ENCODE results near the gene TMEM45A.
"Not testable (repeated sequence)": the region's sequence is repeated elsewhere in the genome, so short reads cannot be mapped to it uniquely, and the experiment has no call there.

The TMEM45A gene

DNA sequence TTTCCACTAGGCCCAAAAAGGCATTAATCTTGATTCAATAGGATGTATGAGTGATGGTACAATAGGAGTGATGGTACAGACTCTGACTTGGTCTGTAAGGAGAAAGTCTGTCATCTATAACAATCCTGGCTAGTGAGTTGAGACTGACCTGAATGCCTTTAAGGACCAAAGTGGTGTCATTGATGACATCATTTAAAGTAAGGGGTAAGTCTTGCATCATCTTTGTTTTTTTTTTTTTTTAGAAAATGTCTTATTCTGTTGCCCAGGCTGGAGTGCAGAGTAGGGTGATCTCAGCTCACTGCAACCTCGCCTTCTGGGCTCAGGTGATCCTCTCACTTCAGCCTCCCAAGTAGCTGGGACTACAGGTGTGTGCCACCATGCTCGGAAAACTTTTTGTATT is 5.6 kb upstream of the TMEM45A start:
- DNase-seq: no peak

GRCh38 chr3:100489118-100489517 is 3.3 kb upstream of the TMEM45A start:
- DNase-seq: no peak

GRCh38 chr3:100496711-100497261 is 4.4 kb downstream of the TMEM45A start:
- DNase-seq: no peak

GRCh38 chr3:100499651-100500050 is 7.2 kb downstream of the TMEM45A start:
- DNase-seq: no peak

GRCh38 chr3:100500320-100500880 is 8.0 kb downstream of the TMEM45A start:
- DNase-seq: no peak

DNA sequence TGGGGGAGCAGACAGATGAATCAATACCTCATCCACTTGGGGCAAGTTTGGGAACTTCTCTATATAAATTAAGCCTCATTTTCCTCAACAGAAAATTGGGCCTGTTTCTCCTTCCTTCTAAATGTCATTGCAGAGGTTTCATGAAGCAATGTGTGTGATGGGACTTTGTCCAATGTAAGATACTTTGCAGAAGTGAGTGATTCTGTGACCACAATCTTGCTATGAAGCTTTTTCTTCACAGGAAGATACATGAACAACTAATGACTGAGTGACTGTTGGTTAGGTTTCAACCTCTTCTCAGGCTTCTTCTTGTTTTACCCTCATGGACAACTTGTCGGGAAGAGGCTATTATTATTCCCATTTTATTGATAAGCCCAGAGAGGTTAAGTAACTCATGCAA is 11.0 kb downstream of the TMEM45A start:
- DNase-seq: no peak

GRCh38 chr3:100506355-100506754 is 13.9 kb downstream of the TMEM45A start:
- no peak for DNase-seq

DNA sequence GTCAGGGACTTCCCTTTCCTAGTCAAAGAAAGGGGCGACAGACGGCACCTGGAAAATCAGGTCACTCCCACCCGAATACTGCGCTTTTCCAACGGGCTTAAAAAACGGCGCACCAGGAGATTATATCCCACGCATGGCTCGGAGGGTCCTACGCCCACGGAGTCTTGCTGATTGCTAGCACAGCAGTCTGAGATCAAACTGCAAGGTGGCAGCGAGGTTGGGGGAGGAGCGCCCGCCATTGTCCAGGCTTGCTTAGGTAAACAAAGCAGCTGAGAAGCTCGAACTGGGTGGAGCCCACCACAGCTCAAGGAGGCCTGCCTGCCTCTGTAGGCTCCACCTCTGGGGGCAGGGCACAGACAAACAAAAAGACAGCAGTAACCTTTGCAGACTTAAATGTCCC is 17.4 kb downstream of the TMEM45A start:
- not testable (repeated sequence) for DNase-seq

- no peak for DNase-seq
Measured at GRCh38 chr3:100516232-100516631, 23.8 kb downstream of the TMEM45A start.

DNA sequence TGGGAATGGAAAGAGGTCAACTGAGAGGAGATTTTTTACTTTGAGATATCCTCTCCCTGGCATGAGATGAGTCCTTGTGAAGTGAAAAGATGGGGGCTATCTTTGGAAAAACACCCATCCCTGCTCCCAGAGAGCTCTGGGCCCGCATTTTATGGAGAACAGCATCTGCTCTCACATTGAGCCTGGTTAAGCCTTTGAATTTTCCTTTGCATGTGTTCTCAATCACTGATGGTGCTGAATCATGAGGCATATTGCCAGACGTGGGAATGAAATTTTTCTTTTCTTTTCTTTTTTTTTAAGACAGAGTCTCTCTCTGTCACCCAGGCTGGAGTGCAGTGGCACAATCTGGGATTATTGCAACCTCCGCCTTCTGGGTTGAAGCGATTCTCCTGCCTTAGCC is 24.4 kb downstream of the TMEM45A start:
- DNase-seq: no peak

GRCh38 chr3:100517276-100517675 is 24.9 kb downstream of the TMEM45A start:
- DNase-seq: no peak

- DNase-seq: no peak
Measured at GRCh38 chr3:100518244-100518643, 25.8 kb downstream of the TMEM45A start.

GRCh38 chr3:100518983-100519382 is 26.6 kb downstream of the TMEM45A start:
- no peak for DNase-seq

GRCh38 chr3:100521439-100521845 is 29.0 kb downstream of the TMEM45A start:
- no peak for DNase-seq

DNA sequence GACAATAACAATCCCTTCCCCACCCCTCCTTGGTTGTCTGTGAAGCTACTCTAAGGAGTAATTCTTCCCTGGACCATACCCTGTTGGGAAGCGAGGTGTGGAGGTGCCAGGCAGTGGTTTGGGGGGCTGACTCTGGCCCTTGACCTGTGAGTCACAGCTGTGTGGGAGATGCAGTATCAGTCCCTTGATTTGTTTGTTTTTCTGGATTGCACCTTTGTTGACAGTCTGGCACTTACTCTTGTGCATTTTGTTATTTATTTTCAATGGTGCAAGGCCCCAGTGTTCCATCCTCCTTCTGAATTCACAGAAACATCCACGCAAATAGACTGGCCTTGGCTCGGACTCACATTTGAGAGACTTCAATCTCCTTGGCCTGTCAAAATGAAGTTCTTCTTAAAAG is 29.7 kb downstream of the TMEM45A start:
- DNase-seq: no peak

GRCh38 chr3:100523050-100523760 is 30.8 kb downstream of the TMEM45A start:
- DNase-seq: no peak

- no peak for DNase-seq
Measured at GRCh38 chr3:100525753-100526612, 33.6 kb downstream of the TMEM45A start.

- DNase-seq: no peak
Measured at GRCh38 chr3:100526613-100527346, 34.4 kb downstream of the TMEM45A start.

DNA sequence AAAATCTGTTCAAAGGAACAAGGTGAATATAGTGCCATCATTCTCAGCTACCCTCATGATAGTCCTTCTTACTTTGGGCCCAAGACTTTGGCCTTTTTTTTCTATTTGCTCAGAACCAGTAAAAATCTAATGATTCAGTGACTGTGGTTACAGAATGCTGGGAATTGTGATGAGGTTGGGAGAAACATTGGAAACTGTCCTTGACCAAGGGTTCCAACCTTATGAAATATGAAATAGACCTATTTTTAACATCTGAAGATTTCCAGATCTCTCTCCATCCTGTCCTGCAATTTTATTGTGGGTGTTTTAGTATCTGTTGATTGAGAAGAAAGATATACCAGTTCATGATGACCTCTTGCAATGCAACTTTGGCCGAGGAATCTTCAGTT is 34.9 kb downstream of the TMEM45A start:
- no peak for DNase-seq

GRCh38 chr3:100531093-100531492 is 38.7 kb downstream of the TMEM45A start:
- no peak for DNase-seq

DNA sequence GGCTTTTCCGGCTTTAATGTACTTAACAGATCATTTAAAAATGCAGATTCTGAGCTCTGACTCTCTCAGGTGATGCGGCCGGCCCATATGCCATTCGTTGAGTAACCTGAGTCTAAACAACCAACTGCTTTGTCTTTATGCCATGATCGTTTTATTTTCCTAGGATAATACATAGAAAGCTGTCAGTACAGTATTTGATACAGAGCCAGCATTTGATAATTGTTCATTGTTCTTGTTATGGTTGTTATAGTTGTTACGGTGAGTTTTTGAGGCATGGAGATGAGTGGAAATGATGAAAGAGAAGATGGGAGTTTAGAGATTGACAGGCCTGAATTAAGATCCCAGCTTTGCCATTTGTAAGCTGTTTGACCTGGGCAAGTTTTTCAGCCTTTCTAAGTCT is 40.0 kb downstream of the TMEM45A start:
- no peak for DNase-seq

DNA sequence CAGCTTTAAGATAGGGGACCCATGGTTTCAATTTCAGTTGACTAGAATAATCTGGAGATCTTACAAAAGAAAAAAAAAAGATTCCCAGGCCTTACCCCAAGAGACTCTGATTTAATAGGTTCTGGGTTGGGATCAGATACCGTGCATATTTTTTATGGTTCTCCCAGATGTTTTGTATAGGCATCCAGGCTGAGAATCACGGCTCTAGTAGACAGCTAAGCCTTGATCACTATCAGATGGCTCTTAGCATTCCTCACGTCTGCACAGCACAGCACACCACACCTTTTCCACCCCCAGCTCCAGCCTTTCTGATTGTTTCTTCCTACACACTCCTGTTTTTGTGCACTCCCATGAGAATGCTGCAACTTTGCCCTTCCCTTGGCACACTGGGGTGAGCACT is 40.8 kb downstream of the TMEM45A start:
- no peak for DNase-seq

GRCh38 chr3:100535610-100535943 is 43.2 kb downstream of the TMEM45A start:
- no peak for DNase-seq

Data from NCI-H1417 treated with DMSO at 0.1 percent for 48 hours (cell line).